AG04450 (cell line): ENCODE measurements around the gene PLXND1. TPM values are rescaled to one million over a fixed set of nuclear protein-coding genes. Genes with fewer than 3 reads are reported as not detected.

ENCODE experiments used
- CTCF ChIA-PET: fragments of 300-600, 350-600 bp; formaldehyde crosslinking; extraction: SDS; loops from one replicate; lab custom pipeline; 2022; ENCODE audit warnings: antibody characterized with exemption, inconsistent platforms; lab: Charles Lee
- POLR2A ChIA-PET: fragments of 350-600 bp; formaldehyde crosslinking; extraction: SDS; loops from one replicate; lab custom pipeline; 2021; ENCODE audit warnings: antibody characterized with exemption, inconsistent platforms; lab: Yijun Ruan, JAX
- DNase-seq: peaks from one replicate; pipeline ENCODE4 v3.0.0-alpha.2; 2011; ENCODE audit warnings: low read depth, low spot score
- H3K27ac ChIP-seq: one replicate; pipeline ENCODE4 v1.5.1; 2012; ENCODE audit warnings: low read depth, low read length, control low read depth
- H3K27me3 ChIP-seq: one replicate; pipeline ENCODE4 v1.6.0; 2012; ENCODE audit warnings: low read length; ENCODE audit not compliant: control insufficient read depth, insufficient read depth
- H3K4me3 ChIP-seq: 2 replicates; pipeline ENCODE4 v1.5.1; 2011; ENCODE audit warnings: mild to moderate bottlenecking, low read depth, low read length, control low read depth
- H3K9me3 ChIP-seq: 2 replicates; pipeline ENCODE4 v1.5.1; 2012; ENCODE audit warnings: low read length; ENCODE audit not compliant: control insufficient read depth, insufficient read depth
- polyA plus RNA-seq: library from polyadenylated mRNA; depleted of rRNA; stranded (reverse); fragments of >200 nt; gene quantifications from 2 replicates; pipeline ENCODE4 v1.2.3, GENCODE V29; 2011
- TF ChIP-seq, protein P1 (sequence below): IDR thresholded peaks from 2 replicates; pipeline ENCODE4 v1.5.1; 2011; ENCODE audit warnings: low read depth, low read length, control low read depth, inconsistent platforms

Gene PLXND1
- polyA plus RNA-seq, 1 experiment = 37.1 TPM

- H3K27ac ChIP-seq = no peak overlapping the region
- POLR2A ChIA-PET = no interaction called here
- CTCF ChIA-PET = interaction anchor here (1.2 kb wide), 1 partner anchor 24 kb away, joined by 6 read pairs; no protein-coding TSS in a partner anchor
- H3K9me3 ChIP-seq = no peaks in the 10 kb centered on the region; the same call in 1 of the 2 replicates
- H3K4me3 ChIP-seq = no peak overlapping the region
- DNase-seq = no peak
- H3K27me3 ChIP-seq = no peaks in the 10 kb centered on the region
- TF ChIP-seq, protein P1, sequence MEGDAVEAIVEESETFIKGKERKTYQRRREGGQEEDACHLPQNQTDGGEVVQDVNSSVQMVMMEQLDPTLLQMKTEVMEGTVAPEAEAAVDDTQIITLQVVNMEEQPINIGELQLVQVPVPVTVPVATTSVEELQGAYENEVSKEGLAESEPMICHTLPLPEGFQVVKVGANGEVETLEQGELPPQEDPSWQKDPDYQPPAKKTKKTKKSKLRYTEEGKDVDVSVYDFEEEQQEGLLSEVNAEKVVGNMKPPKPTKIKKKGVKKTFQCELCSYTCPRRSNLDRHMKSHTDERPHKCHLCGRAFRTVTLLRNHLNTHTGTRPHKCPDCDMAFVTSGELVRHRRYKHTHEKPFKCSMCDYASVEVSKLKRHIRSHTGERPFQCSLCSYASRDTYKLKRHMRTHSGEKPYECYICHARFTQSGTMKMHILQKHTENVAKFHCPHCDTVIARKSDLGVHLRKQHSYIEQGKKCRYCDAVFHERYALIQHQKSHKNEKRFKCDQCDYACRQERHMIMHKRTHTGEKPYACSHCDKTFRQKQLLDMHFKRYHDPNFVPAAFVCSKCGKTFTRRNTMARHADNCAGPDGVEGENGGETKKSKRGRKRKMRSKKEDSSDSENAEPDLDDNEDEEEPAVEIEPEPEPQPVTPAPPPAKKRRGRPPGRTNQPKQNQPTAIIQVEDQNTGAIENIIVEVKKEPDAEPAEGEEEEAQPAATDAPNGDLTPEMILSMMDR = no peak
Measured at GRCh38 chr3:129513705-129514104, 92.8 kb downstream of the PLXND1 start.

- ChIA-PET POLR2A (no interaction called here), CTCF (interaction anchor here (1.2 kb wide), 1 partner anchor 23 kb away, joined by 6 read pairs; no protein-coding TSS in a partner anchor)
- TF ChIP-seq, protein P1 = no peak
- no peak for DNase-seq
- H3K4me3 ChIP-seq = no peak overlapping the region
- no peaks in the 10 kb centered on the region for H3K9me3 ChIP-seq
- no peaks in the 10 kb centered on the region for H3K27me3 ChIP-seq
- no peak overlapping the region for H3K27ac ChIP-seq
Measured at GRCh38 chr3:129512595-129512994, 93.9 kb downstream of the PLXND1 start.

GRCh38 chr3:129507181-129507831, 99.2 kb downstream of the PLXND1 start:
- Histone ChIP-seq H3K27me3 (no peaks in the 10 kb centered on the region), H3K4me3 (no peak overlapping the region), H3K9me3 (no peaks in the 10 kb centered on the region), H3K27ac (no peak overlapping the region)
- DNase-seq = no peak
- TF ChIP-seq, protein P1 = no peak
- CTCF ChIA-PET = no interaction called here
- POLR2A ChIA-PET = no interaction called here

DNA sequence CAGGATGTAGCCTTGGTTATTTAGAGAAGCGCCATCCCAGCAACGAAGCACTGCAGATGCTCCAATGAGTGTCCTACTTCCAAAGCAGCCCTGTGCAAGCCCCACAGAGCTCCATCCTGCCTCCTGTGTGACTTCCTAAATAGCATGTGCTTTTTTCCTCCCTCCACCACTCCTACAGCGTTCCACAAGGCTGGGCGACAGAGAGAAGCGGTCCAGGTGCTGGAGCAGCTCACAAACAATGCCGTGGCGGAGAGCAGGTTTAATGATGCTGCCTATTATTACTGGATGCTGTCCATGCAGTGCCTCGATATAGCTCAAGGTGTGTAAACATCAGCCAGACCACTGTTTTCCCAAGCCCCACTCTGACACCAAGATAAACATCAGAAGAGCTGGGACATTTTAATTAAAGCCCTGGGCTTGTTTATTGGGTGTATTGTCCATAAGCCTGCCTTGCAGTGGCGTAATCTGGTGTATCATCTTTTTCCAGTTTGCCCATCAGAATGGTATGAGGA, 100.2 kb downstream of the PLXND1 start:
- TF ChIP-seq, protein P1 = no peak
- H3K27ac ChIP-seq = no peak overlapping the region
- no peaks in the 10 kb centered on the region for H3K27me3 ChIP-seq
- DNase-seq = no peak
- H3K9me3 ChIP-seq = no peaks in the 10 kb centered on the region
- ChIA-PET POLR2A (no interaction called here), CTCF (no interaction called here)
- H3K4me3 ChIP-seq = no peak overlapping the region

DNA sequence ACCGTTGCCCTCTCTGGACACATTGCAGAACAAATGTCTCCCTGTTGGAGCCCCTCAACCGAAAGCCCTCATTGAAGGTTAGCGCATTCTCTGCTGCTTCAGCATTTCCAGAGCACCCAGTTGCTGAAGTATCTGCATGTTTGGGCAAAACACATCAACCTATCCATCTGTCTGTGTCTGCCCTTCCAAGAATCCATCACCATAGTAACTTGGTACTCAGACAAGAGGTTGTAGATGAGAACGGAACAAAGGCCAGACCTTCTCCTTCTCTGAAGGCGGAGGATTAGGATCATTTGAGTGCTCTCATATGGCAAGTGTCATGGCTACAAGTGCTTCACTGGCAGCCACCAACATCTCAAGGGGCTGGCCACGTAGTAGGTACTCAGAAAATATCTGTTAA, 101.1 kb downstream of the PLXND1 start:
- Histone ChIP-seq H3K9me3 (no peaks in the 10 kb centered on the region), H3K27ac (no peak overlapping the region), H3K4me3 (no peak overlapping the region), H3K27me3 (no peaks in the 10 kb centered on the region)
- no peak for DNase-seq
- CTCF ChIA-PET = no interaction called here
- TF ChIP-seq, protein P1 = no peak
- POLR2A ChIA-PET = no interaction called here
